DND-41 (cell line): Measurements from ENCODE around the gene SLC35F6.

ENCODE experiments used
- ATAC-seq: fragments of 200-7000 bp; cut with Tn5 transposase; 3 replicates; pipeline ENCODE4 v1.9.1; 2021; ENCODE audit warnings: low read depth; ENCODE audit not compliant: insufficient read depth
- DNase-seq: peaks from one replicate; pipeline ENCODE4 v3.0.0-alpha.2; 2020
- H2AFZ ChIP-seq: 2 replicates; pipeline ENCODE4 v1.6.0; 2012; ENCODE audit warnings: low read depth, low read length
- H3K27ac ChIP-seq: 2 replicates; pipeline ENCODE4 v1.5.1; 2012; ENCODE audit warnings: low read length, inconsistent platforms
- H3K27me3 ChIP-seq: fragments of 200-600 bp; sonication (generic); 2 replicates; pipeline ENCODE4 v1.6.0; 2012; ENCODE audit warnings: low read length, mild to moderate bottlenecking, inconsistent platforms; ENCODE audit not compliant: insufficient read depth, poor library complexity
- H3K36me3 ChIP-seq: 2 replicates; pipeline ENCODE4 v1.5.1; 2012; ENCODE audit warnings: low read length, inconsistent platforms; ENCODE audit not compliant: insufficient read depth
- H3K4me1 ChIP-seq: 2 replicates; pipeline ENCODE4 v1.5.1; 2012; ENCODE audit warnings: mild to moderate bottlenecking, low read length; ENCODE audit not compliant: insufficient read depth
- H3K4me2 ChIP-seq: 2 replicates; pipeline ENCODE4 v1.6.0; 2012; ENCODE audit warnings: mild to moderate bottlenecking, moderate library complexity, low read length, inconsistent platforms; ENCODE audit not compliant: insufficient read depth
- H3K4me3 ChIP-seq, 2 experiments: fragments of 200-600 bp in 1 of 2; shearing (Covaris generic) in 1 of 2; 2 replicates each; pipeline ENCODE4 v1.5.1; 2012 to 2016; ENCODE audit warnings: inconsistent platforms in 2 of 2, low read length in 2 of 2, mild to moderate bottlenecking in 2 of 2, low read depth in 1 of 2, moderate library complexity in 1 of 2
- H3K79me2 ChIP-seq: 2 replicates; pipeline ENCODE4 v1.6.0; 2012; ENCODE audit warnings: low read length, inconsistent platforms; ENCODE audit not compliant: insufficient read depth
- H3K9ac ChIP-seq: 2 replicates; pipeline ENCODE4 v1.6.0; 2012; ENCODE audit warnings: low read depth, mild to moderate bottlenecking, inconsistent platforms, low read length, moderate library complexity
- H3K9me3 ChIP-seq: 2 replicates; pipeline ENCODE4 v1.5.1; 2012; ENCODE audit warnings: low read length, moderate library complexity, mild to moderate bottlenecking, inconsistent platforms; ENCODE audit not compliant: insufficient read depth, severe bottlenecking
- H4K20me1 ChIP-seq: 2 replicates; pipeline ENCODE4 v1.6.0; 2012; ENCODE audit warnings: low read length; ENCODE audit not compliant: insufficient read depth
- EZH2 ChIP-seq: IDR thresholded peaks from 3 replicates; pipeline ENCODE4 v1.6.1; 2012; ENCODE audit warnings: borderline replicate concordance, low read depth, mild to moderate bottlenecking, moderate library complexity, low read length, inconsistent platforms; ENCODE audit not compliant: severe bottlenecking
- TF ChIP-seq, protein P1 (sequence below): IDR thresholded peaks from 2 replicates; pipeline ENCODE4 v1.5.1; 2012; ENCODE audit warnings: borderline replicate concordance, low read length, moderate library complexity, mild to moderate bottlenecking; ENCODE audit not compliant: poor library complexity, severe bottlenecking; ENCODE audit errors: extremely low read depth

Gene SLC35F6

DNA sequence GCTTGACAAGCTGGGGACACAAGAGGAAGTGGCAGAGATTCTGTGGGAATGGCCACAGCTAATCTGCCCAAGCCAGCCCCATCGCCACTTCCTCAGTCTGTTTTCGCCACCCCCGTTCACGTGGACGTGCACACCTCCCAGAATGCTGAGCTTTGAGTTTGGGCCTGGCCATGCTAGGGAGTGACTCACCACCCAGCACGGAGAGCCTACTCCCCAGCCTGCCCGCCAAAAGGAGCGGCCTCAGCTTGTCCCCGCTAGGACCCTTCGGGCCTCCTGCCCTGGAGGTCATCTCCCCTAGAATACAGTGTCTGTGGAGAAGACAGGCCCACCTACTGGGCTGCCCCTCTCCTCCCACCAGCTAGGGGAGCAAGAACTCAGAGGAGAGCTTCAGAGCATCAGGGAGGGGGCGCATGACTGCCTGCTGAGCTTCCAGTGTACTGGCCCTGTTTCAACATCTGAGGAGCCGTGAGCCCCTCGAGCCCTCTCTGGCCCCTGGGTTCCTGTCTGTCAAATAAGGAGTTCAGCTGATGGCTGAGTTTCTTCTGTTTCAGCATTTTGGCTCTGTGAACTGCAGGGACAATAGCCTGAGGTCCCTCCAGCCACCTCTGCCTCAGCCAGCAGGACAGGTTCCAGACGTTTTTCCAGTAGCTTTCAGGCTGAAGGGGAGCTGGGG is 5.1 kb downstream of the SLC35F6 start:
- H3K27ac ChIP-seq = no peak overlapping the region
- peaks cover 87% of the 10 kb centered on the region for H3K79me2 ChIP-seq
- peaks cover 16% of the 10 kb centered on the region for H3K36me3 ChIP-seq
- peaks cover 24% of the 10 kb centered on the region for H3K4me1 ChIP-seq
- H2AFZ ChIP-seq = no peak overlapping the region
- H3K4me3 ChIP-seq = no peak overlapping the region
- DNase-seq (no peak), ATAC-seq (no peak)
- H3K9me3 ChIP-seq = no peaks in the 10 kb centered on the region
- no peak overlapping the region for H3K9ac ChIP-seq
- TF ChIP-seq, protein P1, sequence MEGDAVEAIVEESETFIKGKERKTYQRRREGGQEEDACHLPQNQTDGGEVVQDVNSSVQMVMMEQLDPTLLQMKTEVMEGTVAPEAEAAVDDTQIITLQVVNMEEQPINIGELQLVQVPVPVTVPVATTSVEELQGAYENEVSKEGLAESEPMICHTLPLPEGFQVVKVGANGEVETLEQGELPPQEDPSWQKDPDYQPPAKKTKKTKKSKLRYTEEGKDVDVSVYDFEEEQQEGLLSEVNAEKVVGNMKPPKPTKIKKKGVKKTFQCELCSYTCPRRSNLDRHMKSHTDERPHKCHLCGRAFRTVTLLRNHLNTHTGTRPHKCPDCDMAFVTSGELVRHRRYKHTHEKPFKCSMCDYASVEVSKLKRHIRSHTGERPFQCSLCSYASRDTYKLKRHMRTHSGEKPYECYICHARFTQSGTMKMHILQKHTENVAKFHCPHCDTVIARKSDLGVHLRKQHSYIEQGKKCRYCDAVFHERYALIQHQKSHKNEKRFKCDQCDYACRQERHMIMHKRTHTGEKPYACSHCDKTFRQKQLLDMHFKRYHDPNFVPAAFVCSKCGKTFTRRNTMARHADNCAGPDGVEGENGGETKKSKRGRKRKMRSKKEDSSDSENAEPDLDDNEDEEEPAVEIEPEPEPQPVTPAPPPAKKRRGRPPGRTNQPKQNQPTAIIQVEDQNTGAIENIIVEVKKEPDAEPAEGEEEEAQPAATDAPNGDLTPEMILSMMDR = no peak
- no peak for TF ChIP-seq EZH2
- H4K20me1 ChIP-seq = peaks cover 62% of the 10 kb centered on the region
- H3K27me3 ChIP-seq = no peaks in the 10 kb centered on the region
- no peak overlapping the region for H3K4me2 ChIP-seq

DNA sequence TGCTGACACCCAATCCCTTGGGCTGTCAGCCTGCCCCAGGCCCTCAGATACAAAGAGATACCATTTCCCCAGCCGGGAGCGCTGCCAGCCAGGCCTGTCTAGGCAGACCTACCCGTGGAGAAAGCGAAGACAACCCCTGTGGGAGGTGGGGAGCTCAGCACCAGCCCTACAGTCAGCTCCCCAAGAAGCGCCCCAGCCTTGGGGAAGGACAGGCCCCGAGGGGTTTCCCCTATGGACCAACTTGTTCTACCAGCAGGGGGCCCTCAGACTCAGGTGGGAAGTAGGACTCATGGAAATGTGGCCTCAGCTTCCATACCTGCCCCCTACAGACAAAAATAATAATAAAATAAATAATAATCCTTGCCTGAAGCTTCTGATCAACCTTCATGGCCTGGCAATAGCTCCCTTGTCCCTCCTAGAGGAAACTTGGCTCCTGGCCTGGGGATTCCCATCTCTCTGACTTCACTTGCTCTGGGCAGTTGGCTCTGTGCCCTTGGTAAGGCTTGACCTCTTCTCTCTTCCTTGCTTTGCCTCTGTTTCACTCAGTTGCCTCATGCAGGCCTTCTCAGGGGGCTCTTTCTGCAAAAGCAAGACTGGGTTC is 7.0 kb downstream of the SLC35F6 start:
- DNase-seq (no peak), ATAC-seq (peak; percentile 59)
- Histone ChIP-seq H3K4me1 (peaks cover 9% of the 10 kb centered on the region), H3K9me3 (no peaks in the 10 kb centered on the region), H3K4me3 (no peak overlapping the region), H3K27ac (no peak overlapping the region), H2AFZ (no peak overlapping the region), H3K4me2 (no peak overlapping the region), H3K79me2 (peaks cover 74% of the 10 kb centered on the region), H3K9ac (no peak overlapping the region), H3K36me3 (peaks cover 35% of the 10 kb centered on the region), H3K27me3 (no peaks in the 10 kb centered on the region), H4K20me1 (peaks cover 66% of the 10 kb centered on the region)
- TF ChIP-seq, protein P1 = peak; percentile 40
- TF ChIP-seq EZH2 = no peak

DNA sequence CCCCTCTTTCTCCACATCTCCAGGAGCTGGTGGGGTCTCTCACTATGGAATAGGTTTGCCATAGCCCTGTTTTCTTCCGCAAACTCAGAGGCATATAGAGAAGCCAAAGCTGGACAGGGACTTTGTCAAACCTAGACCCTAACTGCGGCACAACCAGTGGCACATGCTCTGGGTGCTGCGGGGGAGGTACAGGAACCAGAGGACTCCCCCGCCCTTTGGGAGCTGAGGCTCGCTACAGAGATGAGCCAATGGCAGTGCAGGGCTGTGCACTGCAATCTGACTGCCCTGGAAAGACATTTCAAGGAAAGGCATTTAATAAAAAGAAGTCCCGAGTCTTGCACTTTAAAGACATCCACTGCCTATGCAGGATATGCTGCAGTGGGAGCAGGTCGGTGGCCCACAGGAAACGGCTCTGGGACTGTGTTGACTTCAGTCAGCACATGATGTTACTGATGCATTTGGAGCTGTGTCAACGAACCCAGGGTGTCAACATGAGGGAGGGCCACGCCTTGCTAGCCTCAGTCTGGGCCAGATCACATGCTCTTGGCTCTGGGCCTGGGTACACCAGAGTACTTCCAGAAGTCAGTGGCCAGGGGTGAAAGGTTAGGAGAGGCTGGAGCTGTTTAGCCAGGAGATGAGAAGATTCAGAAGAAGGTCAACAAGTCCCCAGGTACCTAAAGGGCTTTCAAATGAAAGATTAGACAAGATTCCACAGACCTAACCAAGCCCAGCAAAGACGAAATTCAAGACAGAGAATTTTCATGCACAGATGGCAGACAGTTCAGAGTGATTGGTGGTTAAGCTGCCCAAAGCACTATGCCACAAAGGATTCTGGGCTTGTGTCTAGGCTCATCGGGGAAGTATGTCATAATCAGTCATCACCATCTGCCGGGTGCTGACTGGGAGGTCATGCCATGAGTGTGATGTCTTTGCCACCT is 8.2 kb downstream of the SLC35F6 start:
- Histone ChIP-seq H4K20me1 (peaks cover 63% of the 10 kb centered on the region), H3K4me3 (no peak overlapping the region), H3K36me3 (peaks cover 44% of the 10 kb centered on the region), H3K4me2 (no peak overlapping the region), H3K4me1 (peaks cover 3% of the 10 kb centered on the region; the same call in 1 of the 2 replicates), H3K27me3 (no peaks in the 10 kb centered on the region), H3K9me3 (no peaks in the 10 kb centered on the region), H3K9ac (no peak overlapping the region), H2AFZ (no peak overlapping the region), H3K27ac (no peak overlapping the region), H3K79me2 (peaks cover 63% of the 10 kb centered on the region)
- ATAC-seq = peak; percentile 63
- TF ChIP-seq, protein P1 = no peak
- TF ChIP-seq EZH2 = no peak
- DNase-seq = no peak
